AG04449 (cell line): ENCODE results near the gene PCARE.

ENCODE experiments used
- CTCF ChIA-PET: fragments of 350-600 bp; formaldehyde crosslinking; extraction: SDS; loops from one replicate; lab custom pipeline; 2021; ENCODE audit warnings: antibody characterized with exemption; lab: Yijun Ruan, JAX
- POLR2A ChIA-PET: fragments of 400-600, 350-600 bp; formaldehyde crosslinking; extraction: SDS; loops from one replicate; lab custom pipeline; 2020; ENCODE audit warnings: antibody characterized with exemption, inconsistent platforms; lab: Yijun Ruan, JAX
- DNase-seq: peaks from one replicate; pipeline ENCODE4 v3.0.0-alpha.2; 2010; ENCODE audit warnings: low read depth, low spot score
- H3K4me3 ChIP-seq: 2 replicates; pipeline ENCODE4 v1.5.1; 2011; ENCODE audit warnings: low read depth, mild to moderate bottlenecking, control low read depth, low read length
- TF ChIP-seq, protein P1 (sequence below): IDR thresholded peaks from one replicate; pipeline ENCODE4 v1.5.1; 2011; ENCODE audit warnings: mild to moderate bottlenecking, moderate library complexity, low read length, control low read depth, inconsistent platforms; ENCODE audit not compliant: insufficient read depth; ENCODE audit errors: missing control alignments

The PCARE gene

DNA sequence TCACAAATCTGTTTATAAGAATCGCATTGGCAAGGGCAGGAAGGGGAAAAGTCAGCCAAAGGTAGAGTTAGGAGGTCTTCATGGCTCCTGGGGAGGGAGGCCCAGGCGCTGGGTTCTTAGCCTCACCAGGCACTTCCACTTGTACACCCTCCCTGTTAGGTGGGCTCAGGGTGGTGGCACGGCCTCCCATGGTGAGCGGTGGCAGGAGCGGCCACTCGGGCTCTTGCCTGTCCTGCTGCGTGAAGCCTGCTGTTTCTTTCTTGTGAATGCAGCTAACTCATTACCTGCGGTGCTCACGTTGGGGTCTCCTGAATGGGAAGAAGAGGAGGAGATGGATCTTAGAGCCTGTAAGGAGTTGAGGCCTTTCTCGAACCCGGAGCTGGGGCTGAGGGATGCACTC is 52.4 kb downstream of the PCARE start:
- no peak for DNase-seq
- CTCF ChIA-PET, result no interaction called here
- TF ChIP-seq, protein P1, sequence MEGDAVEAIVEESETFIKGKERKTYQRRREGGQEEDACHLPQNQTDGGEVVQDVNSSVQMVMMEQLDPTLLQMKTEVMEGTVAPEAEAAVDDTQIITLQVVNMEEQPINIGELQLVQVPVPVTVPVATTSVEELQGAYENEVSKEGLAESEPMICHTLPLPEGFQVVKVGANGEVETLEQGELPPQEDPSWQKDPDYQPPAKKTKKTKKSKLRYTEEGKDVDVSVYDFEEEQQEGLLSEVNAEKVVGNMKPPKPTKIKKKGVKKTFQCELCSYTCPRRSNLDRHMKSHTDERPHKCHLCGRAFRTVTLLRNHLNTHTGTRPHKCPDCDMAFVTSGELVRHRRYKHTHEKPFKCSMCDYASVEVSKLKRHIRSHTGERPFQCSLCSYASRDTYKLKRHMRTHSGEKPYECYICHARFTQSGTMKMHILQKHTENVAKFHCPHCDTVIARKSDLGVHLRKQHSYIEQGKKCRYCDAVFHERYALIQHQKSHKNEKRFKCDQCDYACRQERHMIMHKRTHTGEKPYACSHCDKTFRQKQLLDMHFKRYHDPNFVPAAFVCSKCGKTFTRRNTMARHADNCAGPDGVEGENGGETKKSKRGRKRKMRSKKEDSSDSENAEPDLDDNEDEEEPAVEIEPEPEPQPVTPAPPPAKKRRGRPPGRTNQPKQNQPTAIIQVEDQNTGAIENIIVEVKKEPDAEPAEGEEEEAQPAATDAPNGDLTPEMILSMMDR, result no peak
- no peak overlapping the region for H3K4me3 ChIP-seq
- POLR2A ChIA-PET, result no interaction called here

DNA sequence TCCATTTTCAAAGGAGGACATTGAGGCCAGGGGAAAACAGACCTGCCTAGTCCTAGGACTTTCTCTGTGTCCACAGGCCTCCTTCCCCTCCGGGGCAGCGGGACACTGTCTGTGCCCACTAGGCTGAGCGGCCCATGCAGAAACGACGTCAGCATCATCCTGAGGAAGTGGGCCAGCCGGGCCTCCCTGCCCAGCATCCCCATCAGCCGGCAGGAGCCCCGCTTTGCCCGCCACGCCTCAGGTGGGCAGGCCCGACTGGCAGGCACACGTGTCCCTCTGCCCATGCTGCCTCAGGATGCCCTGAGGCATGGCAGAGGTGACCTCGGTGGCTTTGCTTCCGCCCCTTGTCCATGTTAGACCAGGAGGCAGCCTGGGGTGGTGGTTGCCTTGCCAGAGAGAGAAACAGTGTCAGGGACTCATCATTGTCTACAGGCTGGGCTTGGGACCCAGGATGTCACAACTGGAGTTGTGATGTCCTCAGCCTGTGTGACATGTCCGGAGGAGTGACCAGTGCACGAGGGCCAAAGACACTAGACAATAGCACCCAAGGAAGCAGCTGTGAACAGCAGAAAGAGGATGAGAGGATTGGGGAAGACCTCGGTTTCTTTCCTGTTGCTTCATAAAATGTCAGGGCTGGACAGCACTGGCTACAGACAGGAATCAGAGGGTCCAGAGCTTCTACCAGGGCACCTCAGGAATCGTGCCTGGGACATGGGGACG is 56.4 kb downstream of the PCARE start:
- no peak for DNase-seq
- TF ChIP-seq, protein P1, result no peak
- H3K4me3 ChIP-seq, result no peak overlapping the region
- ChIA-PET POLR2A (no interaction called here), CTCF (no interaction called here)

DNA sequence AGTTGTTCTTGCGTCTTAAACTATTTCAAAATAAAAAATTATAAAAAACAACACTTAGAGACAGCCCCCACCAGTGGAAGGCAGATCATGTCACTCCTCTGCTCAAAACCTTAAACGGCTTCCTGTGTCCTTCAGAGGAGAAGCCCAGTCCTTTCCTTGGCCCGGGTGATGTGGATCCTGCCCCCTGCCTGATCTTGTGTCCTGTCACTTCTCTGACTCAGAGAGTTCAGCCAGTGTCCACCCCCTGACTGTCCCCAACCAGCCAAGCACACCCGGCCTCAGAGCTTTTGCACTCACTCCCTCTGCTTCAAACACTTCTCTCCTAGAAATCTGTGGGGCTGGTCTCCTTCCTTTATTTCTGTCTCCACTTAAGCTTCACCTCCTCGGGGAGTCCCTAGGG is 57.8 kb downstream of the PCARE start:
- DNase-seq, result no peak
- POLR2A ChIA-PET, result no interaction called here
- no peak overlapping the region for H3K4me3 ChIP-seq
- TF ChIP-seq, protein P1, result no peak
- CTCF ChIA-PET, result no interaction called here

DNA sequence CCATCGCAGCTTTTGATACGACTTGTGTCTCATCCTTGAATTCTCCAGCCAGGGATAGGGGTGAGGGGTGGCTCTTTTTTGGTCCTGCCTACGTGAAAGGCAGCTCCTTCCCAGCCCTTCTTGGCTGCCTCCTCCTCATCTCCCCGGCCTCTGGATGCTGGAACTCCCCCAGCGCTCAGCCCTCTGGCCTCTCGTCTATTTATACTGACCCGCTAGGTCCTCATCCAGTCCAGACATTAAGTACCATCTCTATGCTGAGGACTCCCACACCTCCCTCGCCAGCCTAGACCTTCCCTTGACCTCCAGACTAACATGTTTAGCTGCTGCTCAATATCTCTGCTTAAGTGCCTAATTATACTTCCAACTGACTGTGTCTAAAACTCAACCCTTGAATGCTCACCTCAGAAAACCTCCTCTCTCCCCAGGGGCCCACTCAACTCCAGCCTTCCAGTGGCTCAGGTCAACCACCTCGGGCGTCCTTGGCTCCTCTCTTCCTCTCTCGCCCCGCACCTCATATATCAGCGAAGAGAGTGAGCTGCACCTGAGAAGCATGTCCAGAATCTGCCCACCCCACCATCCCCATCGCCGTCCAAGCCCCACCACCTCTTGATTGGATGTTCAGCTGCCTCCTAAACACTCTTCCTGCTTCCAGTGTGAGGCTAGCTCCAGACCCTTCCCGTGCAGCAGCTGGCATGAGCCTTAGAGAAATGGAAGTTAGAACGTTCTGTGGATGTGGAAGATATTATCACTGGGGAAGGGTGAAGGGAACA is 58.4 kb downstream of the PCARE start:
- POLR2A ChIA-PET, result interaction anchor here (1.0 kb wide), 1 partner anchor 57 kb away, joined by 3 read pairs; no protein-coding TSS in a partner anchor
- CTCF ChIA-PET, result no interaction called here
- no peak for DNase-seq
- TF ChIP-seq, protein P1, result no peak
- H3K4me3 ChIP-seq, result no peak overlapping the region

DNA sequence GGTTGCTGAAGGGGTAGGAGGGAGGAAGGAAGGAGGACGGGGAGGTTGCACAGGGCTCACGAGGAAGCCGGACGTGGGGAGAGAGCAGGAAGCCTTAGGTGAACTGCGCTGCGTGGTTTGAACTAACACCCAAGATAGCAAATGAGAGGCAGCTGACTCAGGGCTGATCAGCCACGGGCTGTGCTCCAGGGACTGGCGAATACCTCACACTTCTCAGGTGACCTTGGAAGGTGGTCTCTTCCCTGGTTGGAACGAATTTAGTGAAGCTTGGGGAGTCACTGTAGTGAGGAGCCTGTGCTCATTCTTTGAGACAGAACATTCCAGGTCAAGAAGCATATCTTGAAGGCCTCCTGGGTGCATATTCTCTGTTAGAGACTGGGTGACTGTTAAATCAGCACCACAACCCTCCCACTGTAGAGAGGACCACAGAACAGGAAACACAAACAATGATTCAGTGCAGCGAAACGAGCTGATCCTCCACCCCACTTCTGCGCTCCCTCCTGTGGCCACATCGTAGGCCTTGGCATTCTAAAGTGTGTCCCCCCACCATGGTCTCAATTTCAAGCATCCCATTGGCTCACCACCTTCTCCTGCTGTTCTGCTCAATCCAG is 59.4 kb downstream of the PCARE start:
- H3K4me3 ChIP-seq, result no peak overlapping the region
- POLR2A ChIA-PET, result interaction anchor here (1.0 kb wide), 1 partner anchor 56 kb away, joined by 3 read pairs; no protein-coding TSS in a partner anchor
- DNase-seq, result peak; percentile 19
- CTCF ChIA-PET, result no interaction called here
- TF ChIP-seq, protein P1, result peak; percentile 34

DNA sequence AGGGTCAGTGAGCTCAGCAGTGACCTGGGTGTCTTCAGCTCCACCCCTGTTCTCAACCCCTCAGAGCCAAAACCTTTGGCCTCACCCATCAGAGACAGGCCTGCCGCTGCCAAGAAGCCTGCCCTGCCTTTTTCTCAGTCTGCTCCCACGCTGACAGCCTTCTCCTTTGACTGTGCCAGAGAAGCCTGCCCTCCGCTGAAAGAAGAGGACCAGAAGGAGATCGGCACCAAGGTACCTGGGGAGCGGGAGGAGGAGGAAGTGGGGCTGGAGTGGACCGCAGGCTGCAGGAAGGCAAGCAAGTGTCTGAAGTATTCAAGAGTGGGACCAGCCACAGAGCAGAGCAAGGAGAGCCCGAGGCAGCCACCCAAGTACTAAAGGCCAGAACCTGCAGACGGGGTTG is 60.0 kb downstream of the PCARE start:
- H3K4me3 ChIP-seq, result no peak overlapping the region
- TF ChIP-seq, protein P1, result no peak
- ChIA-PET CTCF (no interaction called here), POLR2A (no interaction called here)
- DNase-seq, result no peak
